Trophoblast cell (in vitro differentiated cells and primary cell): ENCODE results near the gene CLEC3B.

Experiments used
- DNase-seq, 2 donors: peaks; one replicate each; pipeline ENCODE4 v3.0.0-alpha.2; 2016
- H2AFZ ChIP-seq: 2 replicates; pipeline ENCODE4 v1.6.1; 2013; ENCODE audit warnings: low read length, moderate library complexity, mild to moderate bottlenecking; ENCODE audit not compliant: insufficient read depth, poor library complexity
- H2AK5ac ChIP-seq: 2 replicates; pipeline ENCODE4 v1.6.1; 2013; ENCODE audit warnings: mild to moderate bottlenecking, low read length
- H2BK120ac ChIP-seq: 2 replicates; pipeline ENCODE4 v1.6.1; 2013; ENCODE audit warnings: low read length, mild to moderate bottlenecking, moderate library complexity; ENCODE audit not compliant: insufficient read depth, poor library complexity
- H2BK12ac ChIP-seq: 2 replicates; pipeline ENCODE4 v1.6.1; 2013; ENCODE audit warnings: mild to moderate bottlenecking, low read length, moderate library complexity
- H2BK5ac ChIP-seq: 2 replicates; pipeline ENCODE4 v1.6.1; 2013; ENCODE audit warnings: low read length, low read depth, moderate library complexity, mild to moderate bottlenecking; ENCODE audit not compliant: poor library complexity
- H3K14ac ChIP-seq: 2 replicates; pipeline ENCODE4 v1.6.1; 2013; ENCODE audit warnings: mild to moderate bottlenecking, low read length
- H3K18ac ChIP-seq: 2 replicates; pipeline ENCODE4 v1.6.1; 2013; ENCODE audit warnings: mild to moderate bottlenecking, low read length
- H3K23ac ChIP-seq: 2 replicates; pipeline ENCODE4 v1.6.1; 2013; ENCODE audit warnings: low read length
- H3K27ac ChIP-seq: 2 replicates; pipeline ENCODE4 v1.5.1; 2013; ENCODE audit warnings: low read depth, mild to moderate bottlenecking, inconsistent platforms, low read length, moderate library complexity
- H3K27me3 ChIP-seq: 2 replicates; pipeline ENCODE4 v1.6.1; 2013; ENCODE audit warnings: inconsistent platforms, mild to moderate bottlenecking, low read length, moderate library complexity; ENCODE audit not compliant: insufficient read depth
- H3K36me3 ChIP-seq, 2 experiments: 1 replicate in 1 of 2; 2 replicates in 1 of 2; pipeline ENCODE4 v1.6.1; 2013; ENCODE audit warnings: low read length in 2 of 2, mild to moderate bottlenecking in 2 of 2, moderate library complexity in 1 of 2; ENCODE audit not compliant: insufficient read depth in 2 of 2, control insufficient read depth in 1 of 2
- H3K4ac ChIP-seq: 2 replicates; pipeline ENCODE4 v1.6.1; 2013; ENCODE audit warnings: low read depth, mild to moderate bottlenecking, low read length, moderate library complexity
- H3K4me1 ChIP-seq, 2 experiments: 1 replicate in 1 of 2; 2 replicates in 1 of 2; pipeline ENCODE4 v1.6.1; 2013; ENCODE audit warnings: low read length in 2 of 2, mild to moderate bottlenecking in 2 of 2, moderate library complexity in 1 of 2; ENCODE audit not compliant: insufficient read depth in 2 of 2, control insufficient read depth in 1 of 2
- H3K4me2 ChIP-seq: 2 replicates; pipeline ENCODE4 v1.6.1; 2013; ENCODE audit warnings: inconsistent platforms, mild to moderate bottlenecking, low read length, moderate library complexity
- H3K4me3 ChIP-seq: 2 replicates; pipeline ENCODE4 v1.5.1; 2013; ENCODE audit warnings: mild to moderate bottlenecking, low read depth, low read length, inconsistent platforms
- H3K79me1 ChIP-seq: one replicate; pipeline ENCODE4 v1.6.1; 2013; ENCODE audit warnings: low read length
- H3K79me2 ChIP-seq: 2 replicates; pipeline ENCODE4 v1.6.1; 2013; ENCODE audit warnings: low read length, mild to moderate bottlenecking; ENCODE audit not compliant: control insufficient read depth, insufficient read depth, poor library complexity
- H3K9ac ChIP-seq: 2 replicates; pipeline ENCODE4 v1.6.1; 2013; ENCODE audit warnings: mild to moderate bottlenecking, low read length
- H3K9me3 ChIP-seq: 2 replicates; pipeline ENCODE4 v1.6.1; 2013; ENCODE audit warnings: low read depth, mild to moderate bottlenecking, control low read depth, inconsistent platforms, low read length; ENCODE audit not compliant: insufficient read depth
- H4K12ac ChIP-seq: 2 replicates; pipeline ENCODE4 v1.6.1; 2013; ENCODE audit warnings: low read depth, mild to moderate bottlenecking, low read length, moderate library complexity
- H4K8ac ChIP-seq: 2 replicates; pipeline ENCODE4 v1.6.1; 2013; ENCODE audit warnings: low read depth, mild to moderate bottlenecking, low read length, moderate library complexity
- H4K91ac ChIP-seq: one replicate; pipeline ENCODE4 v1.6.1; 2013; ENCODE audit warnings: low read depth, mild to moderate bottlenecking, low read length, moderate library complexity
- WGBS: extraction: QIAGEN DNeasy Blood & Tissue Kit; methylation state at CpG from one replicate; pipeline ENCODE4 v1.1.7; 2013; ENCODE audit warnings: missing lambda C conversion rate; ENCODE audit not compliant: insufficient read length, insufficient coverage; ENCODE audit errors: extremely low coverage; 5-methylcytosine and 5-hydroxymethylcytosine counted together

The CLEC3B gene

DNA sequence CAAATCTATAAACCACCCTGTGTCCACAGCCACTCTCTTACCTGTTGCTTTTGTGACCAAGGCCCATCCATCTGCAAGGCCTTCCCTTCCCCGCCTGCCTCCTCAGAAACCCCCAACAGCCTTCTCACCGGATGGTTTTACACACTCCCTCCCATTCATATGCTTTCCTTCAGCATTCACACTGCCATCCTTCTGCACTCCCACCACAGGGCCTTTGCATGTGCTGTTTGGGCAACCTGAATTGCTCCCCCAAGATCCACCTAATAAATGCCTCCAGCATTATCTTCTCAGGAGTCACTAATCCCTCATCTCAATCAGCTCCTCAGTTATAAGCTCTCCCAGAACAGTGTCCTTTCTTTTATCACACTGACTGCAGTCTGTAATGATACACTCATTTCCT is 6.0 kb downstream of the CLEC3B start:
- H2AK5ac ChIP-seq: no peak overlapping the region
- no peaks in the 10 kb centered on the region for H3K79me2 ChIP-seq
- no peak overlapping the region for H2AFZ ChIP-seq
- no peak overlapping the region for H4K91ac ChIP-seq
- no peaks in the 10 kb centered on the region for H3K79me1 ChIP-seq
- no peak for DNase-seq
- H2BK5ac ChIP-seq: no peak overlapping the region
- WGBS: no CpG with 5 or more reads among the region's 2 CpGs
- H3K27ac ChIP-seq: no peak overlapping the region
- no peak overlapping the region for H2BK120ac ChIP-seq
- peaks cover 0 to 7% of the 10 kb centered on the region in 2 experiments for H3K4me1 ChIP-seq
- no peak overlapping the region for H3K9ac ChIP-seq
- H4K12ac ChIP-seq: no peak overlapping the region
- no peak overlapping the region for H3K18ac ChIP-seq
- no peak overlapping the region for H3K23ac ChIP-seq
- H3K36me3 ChIP-seq: no peaks in the 10 kb centered on the region
- H3K9me3 ChIP-seq: peaks cover 3% of the 10 kb centered on the region
- no peak overlapping the region for H3K4me3 ChIP-seq
- no peak overlapping the region for H3K14ac ChIP-seq
- no peak overlapping the region for H2BK12ac ChIP-seq
- H4K8ac ChIP-seq: no peak overlapping the region
- H3K27me3 ChIP-seq: peaks cover 15% of the 10 kb centered on the region
- no peak overlapping the region for H3K4ac ChIP-seq
- no peak overlapping the region for H3K4me2 ChIP-seq

DNA sequence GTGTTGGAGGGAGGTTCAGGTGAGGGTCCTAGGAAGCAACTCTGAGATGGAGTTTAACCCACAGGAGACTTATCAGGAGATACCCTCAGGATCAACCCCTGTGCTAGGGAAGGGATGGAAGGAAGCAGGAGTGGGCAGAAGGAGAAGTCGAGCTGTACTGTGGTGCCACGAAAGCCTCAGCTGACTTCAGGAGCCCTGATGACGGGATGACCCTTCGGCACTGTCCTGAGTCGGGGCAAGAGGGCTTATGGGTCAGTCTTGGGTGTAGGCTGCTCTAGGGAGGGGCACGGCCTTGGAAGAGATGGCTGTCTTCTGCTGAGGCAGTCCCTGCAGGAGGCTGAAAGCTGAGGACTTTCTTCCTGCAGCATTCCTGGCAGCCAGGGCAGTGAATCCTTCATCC is 7.7 kb downstream of the CLEC3B start:
- Histone ChIP-seq H2AFZ (no peak overlapping the region), H3K4me3 (no peak overlapping the region), H3K18ac (no peak overlapping the region), H3K14ac (no peak overlapping the region), H2AK5ac (no peak overlapping the region), H3K79me2 (no peaks in the 10 kb centered on the region), H3K4ac (no peak overlapping the region), H2BK120ac (no peak overlapping the region), H3K23ac (peak overlapping the region; percentile 2), H3K4me2 (no peak overlapping the region), H3K27me3 (peaks cover 15% of the 10 kb centered on the region), H2BK12ac (no peak overlapping the region), H3K79me1 (no peaks in the 10 kb centered on the region), H4K8ac (no peak overlapping the region), H2BK5ac (no peak overlapping the region), H4K12ac (no peak overlapping the region), H3K9ac (no peak overlapping the region), H3K9me3 (peaks cover 3% of the 10 kb centered on the region), H3K36me3 (no peaks in the 10 kb centered on the region), H4K91ac (no peak overlapping the region), H3K27ac (no peak overlapping the region), H3K4me1 (peaks cover 0 to 6% of the 10 kb centered on the region in 2 experiments)
- no peak for DNase-seq
- WGBS: no CpG with 5 or more reads among the region's 6 CpGs

DNA sequence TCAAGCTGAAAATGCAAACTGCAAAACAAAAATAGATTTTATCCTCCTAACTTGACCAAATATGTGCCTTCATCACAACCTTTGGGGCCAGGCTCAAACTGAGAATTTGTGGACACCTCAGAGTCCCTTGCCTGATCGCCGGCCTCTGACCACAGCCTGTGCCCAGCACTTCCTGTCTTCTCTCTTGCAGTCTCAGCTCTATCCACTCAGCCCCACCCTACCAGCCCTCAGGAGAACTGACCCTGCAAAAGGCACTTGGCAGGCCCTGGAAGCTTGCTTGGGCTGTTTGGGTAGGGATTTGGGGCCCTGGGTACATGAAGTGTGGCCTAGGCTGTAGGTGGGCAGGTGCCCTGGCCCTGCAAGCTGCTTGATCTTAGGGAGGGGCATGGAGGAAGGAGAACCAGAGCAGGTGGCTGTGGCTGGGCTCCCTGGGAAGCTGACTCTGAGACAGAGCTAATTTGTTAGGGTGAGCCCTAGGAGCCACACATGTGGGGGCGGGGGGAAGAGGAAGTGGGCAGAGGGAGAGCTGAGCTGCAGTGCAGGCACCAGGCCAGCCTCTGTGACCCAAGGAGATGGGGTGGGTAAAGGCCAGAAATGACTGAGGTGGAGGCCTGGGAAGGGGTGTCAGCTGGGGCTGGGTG is 8.6 kb downstream of the CLEC3B start:
- no CpG with 5 or more reads among the region's 3 CpGs for WGBS
- no peak overlapping the region for H3K9ac ChIP-seq

DNA sequence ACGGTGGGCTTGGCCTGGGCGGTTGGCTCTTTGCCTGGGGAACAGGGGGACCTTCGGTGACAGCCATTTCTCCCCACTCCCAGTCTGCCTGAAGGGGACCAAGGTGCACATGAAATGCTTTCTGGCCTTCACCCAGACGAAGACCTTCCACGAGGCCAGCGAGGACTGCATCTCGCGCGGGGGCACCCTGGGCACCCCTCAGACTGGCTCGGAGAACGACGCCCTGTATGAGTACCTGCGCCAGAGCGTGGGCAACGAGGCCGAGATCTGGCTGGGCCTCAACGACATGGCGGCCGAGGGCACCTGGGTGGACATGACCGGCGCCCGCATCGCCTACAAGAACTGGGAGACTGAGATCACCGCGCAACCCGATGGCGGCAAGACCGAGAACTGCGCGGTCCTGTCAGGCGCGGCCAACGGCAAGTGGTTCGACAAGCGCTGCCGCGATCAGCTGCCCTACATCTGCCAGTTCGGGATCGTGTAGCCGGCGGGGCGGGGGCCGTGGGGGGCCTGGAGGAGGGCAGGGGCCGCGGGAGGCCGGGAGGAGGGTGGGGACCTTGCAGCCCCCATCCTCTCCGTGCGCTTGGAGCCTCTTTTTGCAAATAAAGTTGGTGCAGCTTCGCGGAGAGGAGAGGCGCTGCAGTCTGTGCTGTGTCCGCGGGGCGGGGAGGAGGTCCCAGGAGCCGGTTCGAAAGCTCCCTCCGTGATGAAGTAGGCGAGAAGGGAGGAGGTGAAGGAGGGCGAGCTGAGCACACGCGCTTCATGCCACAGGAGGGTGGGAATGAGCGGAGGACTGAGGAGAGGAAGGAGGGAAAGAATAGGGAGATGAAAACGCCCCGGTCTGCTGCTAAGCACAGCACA is 9.6 kb downstream of the CLEC3B start:
- peaks cover 15% of the 10 kb centered on the region for H3K27me3 ChIP-seq
- H3K79me1 ChIP-seq: no peaks in the 10 kb centered on the region
- peak in 1 of 2 donors; percentile 54 for DNase-seq
- peaks cover 2% of the 10 kb centered on the region for H3K9me3 ChIP-seq
- H2BK12ac ChIP-seq: no peak overlapping the region
- no peak overlapping the region for H4K12ac ChIP-seq
- H4K91ac ChIP-seq: no peak overlapping the region
- no peak overlapping the region for H4K8ac ChIP-seq
- no CpG with 5 or more reads among the region's 64 CpGs for WGBS
- H3K9ac ChIP-seq: no peak overlapping the region
- H2AK5ac ChIP-seq: no peak overlapping the region
- H3K36me3 ChIP-seq: no peaks in the 10 kb centered on the region
- H3K18ac ChIP-seq: no peak overlapping the region
- H2BK120ac ChIP-seq: no peak overlapping the region
- peak overlapping the region; percentile 33 for H3K4me2 ChIP-seq
- no peak overlapping the region for H2BK5ac ChIP-seq
- H2AFZ ChIP-seq: no peak overlapping the region
- H3K23ac ChIP-seq: no peak overlapping the region
- no peak overlapping the region for H3K27ac ChIP-seq
- peak overlapping the region; percentile 10 for H3K4me3 ChIP-seq
- no peak overlapping the region for H3K4ac ChIP-seq
- H3K14ac ChIP-seq: no peak overlapping the region
- H3K79me2 ChIP-seq: no peaks in the 10 kb centered on the region
- peaks cover 0 to 6% of the 10 kb centered on the region in 2 experiments for H3K4me1 ChIP-seq

More for the DNA sequence above, 8.6 kb downstream of the CLEC3B start:
- no peak overlapping the region for H3K18ac ChIP-seq
- no peak for DNase-seq
- no peak overlapping the region for H3K14ac ChIP-seq
- no peak overlapping the region for H2BK120ac ChIP-seq
- no peaks in the 10 kb centered on the region for H3K79me1 ChIP-seq
- H3K4ac ChIP-seq: no peak overlapping the region
- peaks cover 3% of the 10 kb centered on the region for H3K9me3 ChIP-seq
- H4K12ac ChIP-seq: no peak overlapping the region
- H2BK5ac ChIP-seq: no peak overlapping the region
- no peak overlapping the region for H3K27ac ChIP-seq
- no peak overlapping the region for H3K4me3 ChIP-seq
- peaks cover 15% of the 10 kb centered on the region for H3K27me3 ChIP-seq
- no peak overlapping the region for H3K4me2 ChIP-seq
- no peak overlapping the region for H4K91ac ChIP-seq
- no peak overlapping the region for H2AFZ ChIP-seq
- peaks cover 0 to 6% of the 10 kb centered on the region in 2 experiments for H3K4me1 ChIP-seq
- no peaks in the 10 kb centered on the region for H3K36me3 ChIP-seq
- no peak overlapping the region for H3K23ac ChIP-seq
- H2BK12ac ChIP-seq: no peak overlapping the region
- H3K79me2 ChIP-seq: no peaks in the 10 kb centered on the region
- no peak overlapping the region for H2AK5ac ChIP-seq
- no peak overlapping the region for H4K8ac ChIP-seq
